Tibial nerve (tissue), 4 donors: ENCODE results near the gene TTLL8.
"Not testable (repeated sequence)": the region's sequence is repeated elsewhere in the genome, so short reads cannot be mapped to it uniquely, and the experiment has no call there.

Experiments used
- EP300 ChIP-seq, 2 donors: sonication (generic); formaldehyde crosslinking; IDR thresholded peaks; one replicate each; pipeline ENCODE4 v1.6.1; 2017; ENCODE audit warnings: antibody characterized with exemption in 2 of 2, mild to moderate bottlenecking in 1 of 2
- TF ChIP-seq, protein P1 (sequence below), 5 experiments: fragments of 200-600 bp in 3 of 5; fragments of 450-650 bp in 2 of 5; sonication (generic) in 3 of 5; IDR thresholded peaks; one replicate each; pipeline ENCODE4 v1.5.1; 2016 to 2019; ENCODE audit warnings: antibody characterized with exemption in 5 of 5, mild to moderate bottlenecking in 3 of 5, moderate library complexity in 2 of 5

- not testable (repeated sequence) for TF ChIP-seq EP300 (IDR thresholded peaks at IDR 0.05)
- TF ChIP-seq, protein P1, sequence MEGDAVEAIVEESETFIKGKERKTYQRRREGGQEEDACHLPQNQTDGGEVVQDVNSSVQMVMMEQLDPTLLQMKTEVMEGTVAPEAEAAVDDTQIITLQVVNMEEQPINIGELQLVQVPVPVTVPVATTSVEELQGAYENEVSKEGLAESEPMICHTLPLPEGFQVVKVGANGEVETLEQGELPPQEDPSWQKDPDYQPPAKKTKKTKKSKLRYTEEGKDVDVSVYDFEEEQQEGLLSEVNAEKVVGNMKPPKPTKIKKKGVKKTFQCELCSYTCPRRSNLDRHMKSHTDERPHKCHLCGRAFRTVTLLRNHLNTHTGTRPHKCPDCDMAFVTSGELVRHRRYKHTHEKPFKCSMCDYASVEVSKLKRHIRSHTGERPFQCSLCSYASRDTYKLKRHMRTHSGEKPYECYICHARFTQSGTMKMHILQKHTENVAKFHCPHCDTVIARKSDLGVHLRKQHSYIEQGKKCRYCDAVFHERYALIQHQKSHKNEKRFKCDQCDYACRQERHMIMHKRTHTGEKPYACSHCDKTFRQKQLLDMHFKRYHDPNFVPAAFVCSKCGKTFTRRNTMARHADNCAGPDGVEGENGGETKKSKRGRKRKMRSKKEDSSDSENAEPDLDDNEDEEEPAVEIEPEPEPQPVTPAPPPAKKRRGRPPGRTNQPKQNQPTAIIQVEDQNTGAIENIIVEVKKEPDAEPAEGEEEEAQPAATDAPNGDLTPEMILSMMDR (IDR thresholded peaks at IDR 0.05): not testable (repeated sequence)
Measured at GRCh38 chr22:49981799-49982198, 76.3 kb downstream of the TTLL8 start.
